ENCODE results near the gene MMEL1.

MMEL1 gene

DNA sequence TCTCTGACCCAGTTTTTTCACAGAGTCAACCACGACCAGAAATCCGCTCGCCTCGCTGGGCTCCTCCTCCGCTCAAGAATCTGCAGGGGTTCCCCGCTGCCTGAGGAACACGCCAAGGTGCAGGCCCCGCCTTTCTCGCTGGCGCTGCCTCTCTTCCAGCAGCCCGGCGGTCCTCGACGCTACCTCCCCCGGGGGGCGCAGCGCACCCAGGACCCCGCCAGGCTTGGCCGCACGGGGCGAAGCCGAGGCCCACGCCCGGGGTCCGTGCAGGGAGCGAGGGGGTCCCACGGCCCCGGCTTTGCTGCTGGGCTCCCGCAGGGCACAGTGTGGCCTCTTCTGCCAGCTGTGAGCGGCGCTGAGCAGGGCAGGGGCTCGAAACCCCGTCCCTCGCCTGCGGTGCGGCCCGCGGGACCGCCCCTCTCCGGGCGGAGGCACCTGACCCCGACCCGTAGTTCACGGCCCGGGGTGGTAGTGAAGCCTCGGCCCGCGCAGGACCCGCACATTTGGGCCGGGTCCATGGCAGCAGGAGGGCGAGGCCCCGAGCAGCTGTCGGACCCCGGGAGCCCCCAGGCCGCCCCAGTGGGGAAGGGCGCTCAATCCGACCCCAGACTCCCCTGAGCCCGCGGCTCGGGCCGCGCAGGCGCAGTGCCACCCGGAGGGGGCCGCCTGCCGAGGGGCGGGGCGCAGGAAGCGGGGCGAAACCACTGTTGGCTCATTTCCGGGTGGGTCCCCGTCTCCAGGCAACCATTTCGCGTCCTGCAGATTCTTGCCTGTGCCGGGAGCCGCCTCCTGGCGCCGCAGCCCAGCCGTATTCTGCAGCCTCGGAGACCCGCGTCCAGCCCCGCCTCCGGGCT is 10.0 kb upstream of the MMEL1 start:
- peak; percentile 96 for DNase-seq

DNA sequence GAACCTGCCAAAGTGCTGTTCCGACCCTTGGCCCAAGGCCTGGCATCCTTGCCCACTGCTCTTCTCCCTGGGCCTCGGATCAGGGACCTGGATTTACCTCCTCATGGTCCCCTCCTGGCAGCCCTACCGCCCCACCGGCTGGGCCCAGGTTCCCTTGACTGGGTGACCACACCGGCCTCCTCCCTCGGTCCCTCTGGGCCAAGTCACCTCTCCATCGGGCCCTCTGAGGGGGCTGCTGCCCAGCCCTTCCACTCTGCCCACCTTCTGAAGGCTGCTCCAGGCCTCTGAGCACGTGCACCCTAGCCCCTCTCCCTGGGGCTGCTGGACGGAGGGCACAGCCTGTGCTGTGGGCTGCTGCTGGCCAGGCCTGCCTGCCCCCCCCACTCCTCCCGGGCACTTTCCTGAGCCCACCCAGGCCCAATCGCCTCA is 9.3 kb upstream of the MMEL1 start:
- no peak for DNase-seq

DNA sequence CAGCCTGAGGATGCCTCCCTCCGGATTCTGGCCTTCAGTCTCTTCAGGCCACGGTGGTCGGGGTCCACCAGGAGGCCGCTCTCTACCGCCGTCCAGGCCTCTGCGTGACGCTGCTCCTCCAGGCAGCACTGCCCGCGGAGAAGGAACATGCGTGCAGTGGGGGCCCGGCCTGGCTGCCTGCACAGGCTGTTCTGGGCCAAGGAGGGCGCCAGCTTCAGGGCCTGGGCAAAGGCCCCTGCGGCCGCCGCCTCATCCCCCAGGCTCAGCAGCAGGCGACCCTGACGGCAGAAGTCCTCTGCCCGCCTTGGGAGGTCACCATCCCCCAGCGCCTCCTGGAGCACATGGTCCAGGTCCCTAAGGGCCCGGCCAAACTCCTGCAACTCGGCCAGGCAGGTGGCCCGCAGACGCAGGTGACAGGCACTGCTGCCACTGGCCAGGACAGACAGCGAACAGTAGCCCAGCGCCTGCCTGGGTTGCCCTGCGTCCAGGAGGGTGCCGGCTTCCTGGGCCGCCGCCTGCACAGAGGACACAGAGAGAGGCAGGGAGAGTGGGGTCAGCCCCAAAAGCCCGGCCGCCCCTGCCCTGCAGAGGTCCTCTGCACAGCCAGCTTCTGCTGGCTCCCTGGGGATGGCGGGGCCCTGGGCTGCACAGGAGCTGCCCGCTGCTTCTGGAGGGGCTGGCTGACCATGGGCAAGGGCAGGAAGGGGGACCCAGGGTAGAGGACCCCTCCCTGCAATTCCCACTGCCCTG is 8.7 kb upstream of the MMEL1 start:
- DNase-seq = no peak

DNA sequence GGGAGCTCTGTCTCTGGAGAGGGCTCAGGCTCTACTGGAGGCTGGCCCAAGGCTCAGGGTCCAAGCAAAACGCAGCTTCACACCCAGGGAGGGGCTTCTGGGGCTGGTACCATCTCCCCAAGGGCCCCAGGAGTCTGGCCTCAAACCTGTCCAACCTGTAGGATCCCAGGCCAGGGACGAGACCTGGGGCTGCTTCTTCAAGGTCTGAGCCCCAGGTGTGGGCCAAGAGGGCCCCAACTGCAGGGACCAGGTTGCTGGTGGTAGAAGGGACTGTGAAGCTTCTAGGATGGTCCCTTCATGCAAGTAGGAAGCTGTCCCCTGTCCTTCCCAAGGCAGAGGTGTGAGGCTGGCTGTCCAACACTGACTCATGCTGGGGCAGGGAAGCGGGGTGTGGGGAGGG is 7.8 kb upstream of the MMEL1 start:
- DNase-seq = no peak

DNA sequence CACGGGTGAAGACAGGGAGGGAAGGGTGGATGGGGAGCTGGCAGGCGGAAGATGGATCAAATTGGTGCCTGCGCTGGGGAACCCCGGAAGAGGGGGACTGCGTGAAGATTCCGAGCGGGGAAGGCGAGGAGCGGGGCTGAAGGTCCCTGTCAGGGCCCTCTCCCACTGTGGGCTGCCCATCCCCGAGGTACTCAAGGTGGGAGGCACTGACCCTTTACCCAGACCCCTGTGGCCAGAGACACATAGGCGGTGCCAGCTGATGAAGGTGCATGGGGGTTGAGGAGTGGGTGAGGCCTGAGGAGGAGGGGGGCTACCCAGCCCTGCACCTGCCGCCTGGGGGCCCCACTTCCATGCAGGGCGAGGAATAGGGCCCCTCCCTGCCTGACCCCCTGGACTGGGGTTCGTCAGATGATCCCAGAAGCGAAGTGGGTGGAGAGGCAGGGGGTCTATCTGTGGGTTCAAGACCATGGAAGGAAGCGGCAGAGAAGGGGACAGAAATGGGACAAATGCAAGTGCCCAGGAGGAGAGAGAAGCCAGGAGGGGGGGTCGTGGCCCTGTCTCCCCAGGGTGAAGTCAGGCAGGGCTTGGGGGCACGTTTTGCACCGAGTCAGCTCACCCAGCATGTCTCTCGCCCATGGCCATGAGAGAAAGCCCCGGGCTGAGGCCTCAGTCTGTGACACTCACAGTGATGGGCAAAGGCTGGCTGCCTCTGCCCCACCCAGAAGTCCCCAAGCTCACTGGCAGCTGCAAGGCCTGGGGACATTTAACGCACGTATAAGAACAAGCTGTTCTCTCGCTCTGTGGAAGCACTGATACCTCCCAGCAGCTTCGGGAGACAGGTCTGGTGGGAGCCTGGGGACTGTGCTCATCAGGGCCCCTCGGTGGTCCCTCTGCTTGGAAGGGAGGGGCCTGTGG is 7.0 kb upstream of the MMEL1 start:
- peak; percentile 22 for DNase-seq

DNA sequence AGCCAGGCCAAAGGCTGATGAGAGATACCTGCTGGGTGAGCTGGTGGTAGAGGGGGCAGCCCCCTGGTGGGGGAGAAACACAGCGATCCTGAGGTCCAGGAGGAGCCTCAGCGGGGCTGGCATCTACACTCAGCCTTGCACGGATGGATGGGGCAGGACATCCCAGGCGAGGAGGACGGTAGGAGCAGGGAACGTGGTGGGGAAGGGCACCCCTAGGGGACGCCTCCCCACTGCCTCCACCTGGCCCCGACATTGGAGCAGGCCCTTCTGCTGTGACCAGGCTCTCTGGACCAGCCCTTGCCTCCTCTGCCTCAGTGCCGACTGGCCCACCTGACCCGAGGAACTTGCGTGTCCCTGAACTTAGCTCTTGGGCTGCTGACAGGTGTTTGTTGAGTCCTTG is 6.4 kb upstream of the MMEL1 start:
- DNase-seq = peak; percentile 41

DNA sequence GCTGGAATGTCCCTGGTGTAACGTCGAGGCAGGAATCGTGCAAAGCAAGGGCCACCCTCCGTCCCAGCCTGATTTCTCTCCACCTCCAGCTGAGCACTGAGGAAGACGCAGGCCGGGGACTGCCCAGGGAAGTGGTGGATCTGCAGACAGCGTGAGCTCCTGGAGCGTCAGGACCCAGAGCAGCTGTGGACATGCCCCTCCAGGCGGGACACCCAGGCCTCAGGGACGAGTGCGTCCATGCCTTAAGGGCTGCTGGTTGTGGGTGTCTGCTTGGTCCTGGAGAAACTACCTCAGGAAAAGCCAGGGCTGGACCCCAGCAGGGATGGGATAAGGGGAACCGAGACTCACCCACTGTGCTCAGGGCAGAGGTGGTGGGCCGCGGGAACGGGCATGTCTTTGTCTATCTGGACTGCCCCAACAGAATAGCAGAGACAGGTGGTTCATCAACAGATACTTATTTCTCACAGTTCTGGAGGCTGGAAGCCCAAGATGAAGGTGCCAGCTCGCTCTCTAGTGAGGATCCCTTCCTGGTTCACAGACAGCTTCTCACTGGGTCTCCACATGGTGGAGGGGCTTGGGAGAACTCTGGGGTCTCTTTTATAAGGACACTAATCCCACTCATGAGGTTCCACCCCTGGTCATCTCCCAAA is 5.8 kb upstream of the MMEL1 start:
- peak; percentile 49 for DNase-seq

DNA sequence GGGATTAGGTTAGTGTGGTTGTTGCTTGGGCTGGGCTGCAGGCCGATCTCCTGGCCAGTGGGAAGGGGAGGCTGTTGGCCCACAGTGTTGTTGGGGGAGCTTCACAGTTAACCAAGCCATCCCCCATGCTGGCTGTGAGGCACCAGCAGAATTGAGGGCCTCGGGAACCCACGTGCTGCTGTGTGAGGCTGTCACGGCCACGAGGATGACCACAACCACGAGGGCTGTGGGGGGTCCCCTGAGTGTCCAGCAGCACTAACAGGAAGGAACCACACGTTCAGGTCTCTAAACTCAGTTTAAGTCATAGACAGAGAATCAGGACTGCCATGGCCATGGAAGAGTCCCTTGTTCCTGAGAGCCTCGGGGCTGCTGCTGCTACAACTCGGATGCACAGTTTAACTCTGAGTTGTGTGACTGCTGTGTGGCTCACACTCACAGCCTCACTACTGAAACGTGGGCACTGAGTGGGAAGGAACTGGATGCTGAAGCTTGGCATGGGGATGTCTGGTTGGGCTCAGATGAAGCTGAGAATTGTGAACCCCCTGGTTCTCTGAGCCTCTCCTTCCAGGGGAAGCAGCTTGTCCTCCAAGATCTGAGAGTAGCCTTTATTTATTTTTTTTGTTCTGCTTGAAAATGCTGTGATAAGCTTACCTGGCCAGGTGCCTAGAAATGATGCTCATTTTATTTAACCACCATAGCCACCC is 4.8 kb upstream of the MMEL1 start:
- DNase-seq = peak; percentile 41

DNA sequence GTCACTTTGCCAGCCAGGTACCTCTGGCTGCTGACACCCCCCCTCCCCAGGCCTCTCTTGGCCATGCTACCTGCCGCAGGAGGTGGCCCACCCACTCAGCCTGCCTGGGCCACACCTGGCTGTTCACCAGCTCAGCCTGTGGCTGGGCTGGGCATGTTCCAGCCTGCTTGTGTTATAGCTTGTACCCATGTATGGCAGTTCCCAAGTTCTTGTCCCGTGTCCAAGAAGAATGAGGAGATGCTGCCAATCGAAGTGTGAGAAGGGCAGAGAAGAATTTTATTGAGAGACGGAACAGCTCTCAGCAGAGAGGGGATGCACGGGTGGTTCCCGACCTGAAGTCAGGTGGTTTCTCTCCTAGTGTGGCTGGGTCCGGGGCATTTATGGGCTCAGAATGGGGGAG is 3.9 kb upstream of the MMEL1 start:
- DNase-seq = peak; percentile 44

DNA sequence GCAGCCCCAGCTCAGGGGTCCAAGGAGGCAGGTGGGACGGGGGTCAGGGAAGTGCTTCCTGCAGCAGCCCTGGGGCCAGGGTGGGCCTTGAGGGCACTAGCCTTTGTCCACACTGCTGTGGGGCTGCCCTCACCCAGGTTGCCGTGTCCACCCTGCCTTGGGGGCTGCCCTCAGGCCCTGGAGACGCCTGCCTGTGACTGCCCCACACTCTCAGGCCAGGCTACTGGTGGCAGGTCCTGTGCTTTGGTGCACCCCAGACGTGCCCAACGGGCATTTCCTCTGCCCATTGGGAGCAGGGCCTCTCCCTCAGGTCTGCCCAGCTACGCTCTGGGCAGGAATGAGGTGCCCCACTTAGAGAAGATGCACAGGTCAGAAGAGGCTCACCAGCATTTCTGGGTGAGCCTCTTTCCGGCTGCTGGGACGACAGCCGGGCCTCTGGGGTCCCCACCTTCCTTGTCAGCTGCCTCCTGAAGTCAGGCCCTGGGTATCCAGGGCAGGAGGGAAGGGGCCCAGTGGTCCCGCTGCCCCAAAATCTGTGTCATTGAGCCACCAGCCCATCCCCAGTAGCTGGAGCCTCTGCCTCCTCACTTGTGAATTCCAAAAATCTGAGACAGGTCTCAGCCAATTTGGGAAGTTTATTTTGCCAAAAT is 2.7 kb upstream of the MMEL1 start:
- peak; percentile 47 for DNase-seq

DNA sequence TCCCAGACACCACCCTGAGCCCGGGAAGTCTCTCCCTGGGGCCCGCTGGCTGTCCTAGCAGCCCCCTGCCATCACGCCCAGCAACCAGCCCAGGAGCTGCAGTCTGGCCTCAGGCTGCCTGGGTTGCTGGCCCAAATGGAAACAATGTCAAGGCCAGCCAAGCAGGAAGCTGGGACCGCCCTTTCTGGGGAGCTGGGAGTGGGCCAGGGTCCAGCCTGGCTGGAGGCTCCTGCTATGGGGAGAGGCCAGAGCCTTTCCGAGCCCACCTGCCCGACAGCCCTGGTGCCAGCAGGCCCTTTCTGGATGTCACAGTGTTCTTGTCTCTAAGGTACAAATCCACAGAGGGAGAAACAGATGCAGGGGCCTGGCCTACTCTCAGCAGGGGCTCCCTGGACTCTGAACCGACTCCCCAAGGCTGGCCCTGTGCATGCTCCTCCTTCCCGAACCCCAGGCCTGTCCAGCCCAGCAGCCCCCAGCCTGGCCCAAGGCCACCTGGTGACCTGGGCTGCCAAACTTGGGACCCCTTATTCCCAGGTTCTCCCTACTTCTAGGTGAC is 1.2 kb upstream of the MMEL1 start:
- DNase-seq = peak; percentile 48

DNA sequence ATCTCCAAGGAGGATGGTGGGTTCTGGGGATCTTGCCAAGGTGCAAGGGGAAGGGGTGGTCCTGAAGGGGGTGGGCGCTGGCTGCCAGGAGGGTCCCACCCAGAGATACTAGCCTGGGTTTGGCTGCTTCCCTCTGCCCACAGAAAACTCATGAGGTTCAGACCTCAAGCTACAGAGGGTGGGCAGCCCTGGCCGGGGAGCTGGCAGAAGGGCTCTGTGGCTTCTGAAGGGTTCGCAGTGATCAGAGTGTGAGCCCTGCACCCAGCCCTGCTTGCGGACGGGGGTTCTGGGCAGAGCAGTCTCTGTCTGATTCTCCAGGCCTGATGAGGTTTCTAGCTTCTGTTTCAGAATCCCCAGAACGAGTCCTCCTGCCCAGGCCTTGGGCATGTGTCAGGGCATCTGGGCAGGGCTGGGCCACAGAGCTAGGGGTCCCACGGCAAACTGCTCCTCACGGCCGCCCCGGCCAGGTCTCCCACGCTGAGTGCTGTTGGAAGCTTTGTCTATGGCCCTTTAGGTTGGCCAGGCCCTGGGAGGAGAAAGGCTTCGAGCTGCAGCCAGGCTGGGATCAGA is 635 bp upstream of the MMEL1 start:
- peak; percentile 46 for DNase-seq

DNA sequence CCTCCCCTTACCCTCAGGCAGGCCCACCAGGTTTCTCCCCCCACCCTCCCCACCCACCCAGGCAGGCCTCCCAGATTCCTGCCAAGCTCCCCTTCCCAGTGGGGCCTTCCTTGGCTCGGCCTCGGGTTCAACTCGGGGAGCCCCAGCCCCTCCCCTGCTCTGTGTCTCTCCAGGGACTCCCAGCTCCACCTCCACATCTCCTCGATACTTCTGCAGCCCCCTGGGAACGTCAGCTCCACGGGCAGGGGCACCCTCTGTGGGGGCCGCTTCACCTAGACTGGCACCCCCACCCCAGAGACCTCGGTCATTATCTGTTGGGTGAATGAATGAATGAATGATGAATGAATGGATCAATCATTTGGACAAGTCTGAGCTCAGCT is 775 bp downstream of the MMEL1 start:
- no peak for DNase-seq

DNA sequence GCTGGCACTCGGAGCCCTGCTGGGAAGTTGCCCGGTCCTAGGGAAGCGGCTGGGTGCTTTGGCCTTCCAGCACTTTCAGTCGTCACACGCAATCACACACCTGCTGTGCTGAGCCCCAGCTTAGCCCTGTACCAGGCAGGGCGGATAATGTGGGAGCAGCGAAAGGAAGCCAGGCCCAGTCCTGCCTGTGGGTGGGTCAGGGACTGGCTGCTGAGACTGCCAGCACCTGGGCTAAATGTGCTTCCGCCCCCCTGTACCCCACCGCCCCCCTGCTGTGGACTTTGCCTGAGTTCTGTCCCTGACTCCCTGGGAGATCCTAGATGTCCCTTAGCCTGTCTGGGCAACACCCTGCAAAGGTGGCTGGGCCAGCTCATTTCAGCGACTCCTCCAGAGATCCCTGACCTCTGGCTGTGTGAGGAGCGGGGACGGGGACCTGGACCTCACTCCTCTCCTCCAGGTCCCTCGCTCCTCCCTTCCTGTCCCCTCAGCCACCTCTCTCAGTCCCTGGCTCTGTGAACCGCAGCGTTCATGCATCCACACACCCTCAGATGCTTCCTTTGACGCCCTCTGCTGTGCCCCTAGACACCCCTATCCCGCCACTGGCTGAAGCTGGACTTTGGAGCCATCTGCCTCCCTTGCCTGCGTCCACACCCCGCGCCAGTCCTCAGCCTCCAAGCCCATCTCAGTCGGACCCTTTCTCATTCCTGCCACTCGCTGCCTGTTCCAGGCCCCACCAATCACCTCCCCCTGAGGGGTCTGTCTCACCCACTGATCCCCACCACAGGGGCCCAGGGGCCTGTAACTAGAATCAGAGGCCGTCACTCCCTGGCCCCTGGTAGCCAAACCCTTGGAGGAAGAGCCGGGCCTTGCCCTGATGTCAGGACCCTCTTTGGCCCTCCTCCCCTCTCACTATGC is 1.4 kb downstream of the MMEL1 start:
- peak; percentile 39 for DNase-seq

DNA sequence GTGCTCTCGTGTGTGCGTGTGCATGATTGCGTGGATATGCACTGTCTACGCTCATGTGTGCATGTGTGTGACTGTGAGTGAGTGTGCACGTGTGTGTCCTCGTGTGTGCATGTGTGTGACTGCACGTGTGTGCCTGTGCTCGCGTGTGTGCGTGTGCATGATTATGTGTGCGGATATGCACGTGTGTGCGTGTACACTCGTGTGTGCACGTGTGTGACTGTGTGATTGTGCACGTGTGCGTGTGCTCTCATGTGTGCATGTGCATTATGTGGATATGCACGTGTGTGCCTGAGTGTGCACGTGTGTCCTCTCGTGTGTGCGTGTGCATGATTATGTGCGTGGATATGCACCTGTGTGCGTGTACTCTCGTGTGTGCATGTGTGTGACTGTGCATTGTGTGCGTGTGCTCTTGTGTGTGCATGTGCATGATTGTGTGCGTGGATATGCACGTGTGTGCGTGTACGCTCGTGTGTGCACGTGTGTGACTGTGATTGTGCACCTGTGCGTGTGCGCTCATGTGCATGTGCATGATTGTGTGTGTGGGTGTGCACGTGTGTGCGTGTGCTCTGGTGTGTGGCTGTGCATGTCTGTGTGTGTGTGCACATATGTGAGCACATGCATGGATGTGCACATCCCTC is 2.2 kb downstream of the MMEL1 start:
- DNase-seq = peak; percentile 36

DNA sequence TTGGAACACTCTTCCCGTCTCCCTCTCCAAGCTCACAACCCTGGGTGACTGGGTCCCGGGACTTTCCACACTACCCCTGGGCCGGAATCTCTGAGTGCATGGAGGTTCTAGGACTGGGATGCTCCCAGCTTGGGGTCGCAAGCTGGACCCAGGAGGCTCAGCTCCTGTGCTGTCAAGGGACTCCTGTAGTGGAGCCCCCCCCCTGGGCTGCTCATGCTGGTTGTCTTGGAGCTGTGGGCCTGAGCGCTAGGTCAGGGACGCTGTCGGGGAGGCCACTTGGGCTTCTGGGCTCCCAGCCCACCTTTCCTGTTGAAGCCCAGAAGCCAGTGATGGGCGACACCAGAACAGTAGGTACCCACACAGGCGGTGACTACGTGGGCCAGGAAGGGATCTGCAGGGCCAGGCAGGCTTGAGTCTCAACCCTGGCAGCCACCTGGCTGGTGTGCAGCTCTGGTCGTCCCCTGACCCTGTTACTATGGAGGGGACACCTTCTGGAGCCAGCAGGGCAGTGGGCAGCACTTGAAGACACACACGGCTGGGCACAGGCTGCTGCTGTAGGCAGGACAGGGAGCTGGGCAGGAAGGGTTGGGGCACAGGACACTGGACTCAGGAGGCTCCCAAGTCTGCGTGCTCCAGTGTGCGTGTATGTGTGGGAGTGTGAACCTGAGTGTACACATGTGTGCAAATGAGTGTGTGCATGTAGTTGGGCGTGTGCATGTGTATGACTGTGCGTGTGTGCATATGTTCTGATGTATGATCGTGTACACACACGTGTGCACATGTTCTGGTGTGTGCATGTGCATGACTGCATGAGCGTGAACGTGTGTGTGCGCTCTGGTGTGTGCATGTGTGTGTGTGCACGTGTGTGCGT is 3.0 kb downstream of the MMEL1 start:
- DNase-seq = peak; percentile 43

DNA sequence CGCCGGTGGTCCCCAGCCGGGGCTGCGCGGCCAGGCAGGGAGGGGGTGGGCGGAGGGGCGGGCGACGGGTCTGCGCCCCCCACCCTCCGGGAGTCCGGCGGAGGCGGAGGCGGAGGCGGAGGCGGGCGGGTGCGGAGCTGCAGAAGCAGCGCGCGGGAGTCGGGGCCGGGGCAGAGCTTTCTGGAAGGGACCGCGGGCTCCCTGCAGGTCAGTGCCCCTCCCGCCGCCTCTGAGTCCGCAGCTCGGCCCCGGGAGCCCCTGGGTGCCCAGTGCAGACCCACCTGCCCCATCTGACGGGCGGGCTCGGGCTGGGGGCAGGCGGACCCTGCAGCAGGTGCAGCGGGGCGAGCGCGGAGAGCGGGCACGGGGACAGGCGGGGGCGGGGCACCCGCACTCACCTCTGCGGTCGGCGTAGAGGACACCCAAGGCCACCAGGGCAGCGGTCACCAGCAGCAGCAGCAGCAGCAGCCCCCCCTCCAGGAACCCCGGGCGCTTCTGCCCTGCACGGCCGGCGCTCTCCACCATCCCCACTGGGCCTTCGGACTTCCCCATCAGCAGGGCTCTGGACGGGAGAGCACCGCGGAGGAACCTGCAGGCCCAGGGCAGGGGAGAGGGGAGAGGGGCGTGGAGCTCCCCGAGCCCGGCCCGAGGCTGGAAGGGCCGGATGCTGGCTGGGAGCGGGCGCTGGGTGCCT is 3.7 kb downstream of the MMEL1 start:
- DNase-seq = peak; percentile 51

Measured in islet precursor cell (in vitro differentiated cells).